AG04449 (cell line): ENCODE data around the gene CTNNBL1.

Experiments
- CTCF ChIA-PET: fragments of 350-600 bp; formaldehyde crosslinking; extraction: SDS; loops from one replicate; lab custom pipeline; 2021; ENCODE audit warnings: antibody characterized with exemption; lab: Yijun Ruan, JAX
- POLR2A ChIA-PET: fragments of 400-600, 350-600 bp; formaldehyde crosslinking; extraction: SDS; loops from one replicate; lab custom pipeline; 2020; ENCODE audit warnings: antibody characterized with exemption, inconsistent platforms; lab: Yijun Ruan, JAX
- DNase-seq: peaks from one replicate; pipeline ENCODE4 v3.0.0-alpha.2; 2010; ENCODE audit warnings: low read depth, low spot score
- H3K4me3 ChIP-seq: 2 replicates; pipeline ENCODE4 v1.5.1; 2011; ENCODE audit warnings: low read depth, mild to moderate bottlenecking, control low read depth, low read length
- TF ChIP-seq, protein P1 (sequence below): IDR thresholded peaks from one replicate; pipeline ENCODE4 v1.5.1; 2011; ENCODE audit warnings: mild to moderate bottlenecking, moderate library complexity, low read length, control low read depth, inconsistent platforms; ENCODE audit not compliant: insufficient read depth; ENCODE audit errors: missing control alignments

Gene CTNNBL1

DNA sequence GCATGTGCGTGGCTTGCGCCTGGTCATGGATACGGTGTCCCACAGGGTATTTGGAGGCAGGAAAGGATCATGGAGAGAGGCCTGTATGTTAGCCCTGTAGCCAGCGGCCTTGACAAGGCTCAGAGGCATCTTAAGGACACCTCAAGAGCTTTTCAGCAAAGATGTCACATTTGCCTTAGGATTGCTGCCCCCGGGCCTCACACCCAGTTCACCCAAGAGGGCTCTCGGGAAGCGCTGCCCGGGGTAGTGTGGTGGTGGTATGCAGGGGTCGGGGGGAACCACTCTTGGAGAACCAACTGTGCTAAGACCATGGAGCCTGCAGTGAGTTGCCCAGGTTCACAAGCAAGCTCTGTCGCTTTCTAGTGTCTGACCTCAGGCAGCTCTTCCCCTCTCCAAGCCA lies 172.2 kb downstream of the CTNNBL1 start:
- ChIA-PET CTCF (no interaction called here), POLR2A (no interaction called here)
- no peak for DNase-seq
- TF ChIP-seq, protein P1, sequence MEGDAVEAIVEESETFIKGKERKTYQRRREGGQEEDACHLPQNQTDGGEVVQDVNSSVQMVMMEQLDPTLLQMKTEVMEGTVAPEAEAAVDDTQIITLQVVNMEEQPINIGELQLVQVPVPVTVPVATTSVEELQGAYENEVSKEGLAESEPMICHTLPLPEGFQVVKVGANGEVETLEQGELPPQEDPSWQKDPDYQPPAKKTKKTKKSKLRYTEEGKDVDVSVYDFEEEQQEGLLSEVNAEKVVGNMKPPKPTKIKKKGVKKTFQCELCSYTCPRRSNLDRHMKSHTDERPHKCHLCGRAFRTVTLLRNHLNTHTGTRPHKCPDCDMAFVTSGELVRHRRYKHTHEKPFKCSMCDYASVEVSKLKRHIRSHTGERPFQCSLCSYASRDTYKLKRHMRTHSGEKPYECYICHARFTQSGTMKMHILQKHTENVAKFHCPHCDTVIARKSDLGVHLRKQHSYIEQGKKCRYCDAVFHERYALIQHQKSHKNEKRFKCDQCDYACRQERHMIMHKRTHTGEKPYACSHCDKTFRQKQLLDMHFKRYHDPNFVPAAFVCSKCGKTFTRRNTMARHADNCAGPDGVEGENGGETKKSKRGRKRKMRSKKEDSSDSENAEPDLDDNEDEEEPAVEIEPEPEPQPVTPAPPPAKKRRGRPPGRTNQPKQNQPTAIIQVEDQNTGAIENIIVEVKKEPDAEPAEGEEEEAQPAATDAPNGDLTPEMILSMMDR = no peak
- H3K4me3 ChIP-seq = no peak overlapping the region

DNA sequence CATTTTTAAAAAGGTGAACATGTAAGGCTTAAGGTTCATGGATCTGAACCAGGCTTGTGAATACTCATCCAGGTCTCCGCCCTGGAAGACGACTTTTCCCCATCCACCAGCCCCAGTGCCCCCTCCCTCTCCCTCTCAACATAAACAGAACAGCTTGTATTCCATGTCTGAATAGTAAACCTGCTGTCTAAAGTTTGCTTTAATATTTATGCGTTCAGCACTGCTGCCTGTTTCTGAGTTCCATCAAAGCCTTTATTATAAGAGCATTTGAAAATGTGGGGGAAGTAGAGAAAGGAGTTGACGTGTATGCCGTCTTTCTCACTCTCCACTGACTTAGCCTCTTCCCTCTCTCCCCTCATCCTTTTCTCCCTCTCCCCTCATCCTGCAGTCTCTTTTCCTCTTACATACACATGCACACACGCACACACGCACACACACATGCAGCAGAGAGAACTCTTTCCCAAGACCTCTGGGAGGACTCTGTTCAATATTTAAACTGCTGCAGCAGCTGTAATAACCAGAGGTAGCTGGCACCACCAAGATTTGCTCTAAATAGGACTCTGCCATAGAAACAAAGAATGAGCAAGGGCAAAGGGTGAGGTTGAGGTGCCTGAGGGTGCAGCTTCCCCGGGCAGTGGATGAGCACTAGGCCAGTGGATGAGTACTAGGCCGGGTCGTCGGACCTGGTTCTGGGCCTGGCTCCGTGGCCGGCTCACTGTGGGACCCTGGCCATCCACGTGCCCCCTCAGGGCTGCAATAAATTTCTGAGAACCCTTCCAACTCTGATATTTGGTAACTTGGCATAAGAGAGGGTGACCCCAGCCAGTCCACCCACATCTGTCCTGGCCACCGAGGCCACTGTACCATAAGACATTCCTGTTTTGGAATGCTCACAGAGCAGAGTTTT lies 173.7 kb downstream of the CTNNBL1 start:
- TF ChIP-seq, protein P1 = no peak
- CTCF ChIA-PET = no interaction called here
- POLR2A ChIA-PET = no interaction called here
- no peak overlapping the region for H3K4me3 ChIP-seq
- no peak for DNase-seq

DNA sequence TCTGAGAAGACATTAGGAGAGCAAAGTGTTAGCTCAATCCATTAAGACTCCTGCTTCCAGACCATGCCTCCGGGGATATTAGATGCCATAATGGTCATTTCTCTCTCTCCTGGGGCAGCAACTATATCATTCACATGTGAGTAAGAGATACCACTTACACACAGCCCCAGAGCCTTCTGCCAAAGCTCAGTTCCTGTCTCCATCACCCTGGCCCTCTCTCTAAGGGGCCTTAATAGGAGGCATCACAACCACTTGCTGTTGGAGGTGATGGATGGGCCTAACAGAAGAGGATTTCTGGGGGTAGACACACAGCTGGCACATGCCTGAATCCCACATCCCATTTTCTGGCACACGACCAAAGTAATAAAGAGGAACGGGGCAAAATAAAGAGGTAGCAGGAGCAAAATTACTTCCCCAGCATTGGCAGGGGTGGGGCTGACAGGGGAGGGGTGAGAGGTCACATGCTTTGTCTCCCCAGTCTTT lies 175.1 kb downstream of the CTNNBL1 start:
- POLR2A ChIA-PET = no interaction called here

DNA sequence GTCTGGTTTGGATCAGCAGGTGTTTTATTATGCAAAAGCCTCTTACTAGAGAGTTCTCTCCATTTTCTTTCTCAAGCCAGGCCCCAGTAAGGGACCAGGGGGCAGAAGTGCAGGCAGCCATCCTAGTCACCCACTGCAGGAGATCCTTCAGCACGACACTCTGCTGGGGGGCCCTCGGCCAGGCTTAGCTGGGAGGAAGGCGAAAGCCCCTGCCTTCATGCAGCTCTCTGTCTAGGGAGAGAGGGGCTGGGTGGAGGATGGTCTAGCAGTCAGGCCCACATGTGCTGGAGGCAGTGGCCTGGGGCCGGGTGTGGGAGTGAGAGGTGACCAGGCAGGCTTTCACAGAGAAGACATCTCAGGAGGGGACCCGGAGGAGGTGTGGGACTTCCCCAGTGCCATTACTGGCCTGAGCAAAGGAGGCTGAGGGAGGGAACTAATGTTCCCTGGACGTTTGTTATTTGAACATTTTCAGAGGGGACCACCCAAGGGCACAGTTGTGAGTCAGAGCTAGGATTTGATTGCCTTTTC lies 175.6 kb downstream of the CTNNBL1 start:
- no peak for DNase-seq
- POLR2A ChIA-PET = no interaction called here
- TF ChIP-seq, protein P1 = no peak
- CTCF ChIA-PET = no interaction called here
- no peak overlapping the region for H3K4me3 ChIP-seq

More for the DNA sequence above, 175.1 kb downstream of the CTNNBL1 start:
- TF ChIP-seq, protein P1 = no peak
- DNase-seq = no peak
- CTCF ChIA-PET = no interaction called here
- no peak overlapping the region for H3K4me3 ChIP-seq

DNA sequence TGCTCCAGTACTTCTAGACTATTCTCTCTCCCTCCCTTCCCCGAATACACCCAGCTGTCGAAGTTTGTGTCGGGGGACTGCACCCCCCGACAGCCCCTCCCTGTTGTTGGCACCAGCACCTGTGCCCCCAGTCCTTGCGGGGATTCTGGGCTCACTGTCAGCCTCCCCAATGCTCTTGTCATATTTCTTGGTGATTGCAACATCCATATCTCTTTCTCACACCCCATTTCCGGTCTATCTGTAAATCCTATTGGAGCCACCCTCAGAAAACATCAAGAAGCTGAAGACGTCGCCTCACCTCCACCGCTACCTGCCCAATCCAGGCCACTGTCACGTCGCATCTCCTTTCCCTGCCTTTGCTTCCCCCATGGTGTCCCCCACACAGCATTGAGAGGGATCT lies 176.5 kb downstream of the CTNNBL1 start:
- POLR2A ChIA-PET = no interaction called here
- no peak for DNase-seq
- TF ChIP-seq, protein P1 = no peak
- H3K4me3 ChIP-seq = no peak overlapping the region
- CTCF ChIA-PET = no interaction called here

DNA sequence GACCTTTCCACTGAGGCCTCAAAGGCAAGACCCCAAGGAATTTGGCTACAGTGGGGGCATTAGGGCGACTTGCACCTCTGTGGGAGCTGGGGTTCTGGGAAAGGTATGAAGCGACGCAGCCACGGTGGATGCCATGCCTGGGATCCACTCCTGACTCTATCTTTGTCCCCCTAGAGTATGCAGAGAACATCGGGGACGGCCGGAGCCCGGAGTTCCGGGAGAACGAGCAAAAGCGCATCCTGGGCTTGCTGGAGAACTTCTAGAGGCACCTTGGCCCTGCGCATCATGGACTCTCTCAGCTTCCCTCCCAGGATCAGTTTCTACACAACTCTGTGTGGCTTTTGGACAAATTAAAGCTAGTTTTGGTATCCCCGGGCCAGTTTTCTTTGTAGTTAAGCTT lies 177.9 kb downstream of the CTNNBL1 start:
- POLR2A ChIA-PET = no interaction called here
- TF ChIP-seq, protein P1 = no peak
- H3K4me3 ChIP-seq = no peak overlapping the region
- CTCF ChIA-PET = no interaction called here
- no peak for DNase-seq
